B cell (primary cell): ENCODE measurements around the gene FNDC10. TPM values are rescaled to one million over a fixed set of nuclear protein-coding genes. Genes with fewer than 3 reads are reported as not detected.

Experiments used
- ATAC-seq: fragments of 200-7000 bp; cut with Tn5 transposase; one replicate; pipeline ENCODE4 v1.10.0; 2021; ENCODE audit warnings: low read depth, mild to moderate bottlenecking, moderate number of reproducible peaks, moderate library complexity
- CTCF ChIA-PET: fragments of 350-600 bp; sonication (Branson Sonifier 250); formaldehyde crosslinking; loops from one replicate; lab custom pipeline; 2021; ENCODE audit warnings: antibody characterized with exemption, inconsistent platforms; lab: Charles Lee
- POLR2A ChIA-PET: fragments of 350-600 bp; sonication (Branson Sonifier 250); formaldehyde crosslinking; loops from one replicate; lab custom pipeline; 2021; ENCODE audit warnings: antibody characterized with exemption; lab: Charles Lee
- DNase-seq: peaks from one replicate; pipeline ENCODE4 v3.0.0; 2013
- H2AFZ ChIP-seq: 2 replicates; pipeline ENCODE4 v1.6.1; 2012; ENCODE audit warnings: mild to moderate bottlenecking, low read depth, low read length; ENCODE audit not compliant: insufficient read depth, poor library complexity, severe bottlenecking
- H3K27ac ChIP-seq, 2 donors: 1 replicate in 1 of 2; 2 replicates in 1 of 2; pipeline ENCODE4 v1.5.1; 2012 to 2013; ENCODE audit warnings: low read length in 2 of 2, mild to moderate bottlenecking in 2 of 2, moderate library complexity in 1 of 2
- H3K27me3 ChIP-seq, 4 experiments: fragments of 200-600 bp in 1 of 4; sonication (generic) in 1 of 4; replicated peaks in 1 of 4; 1 replicate in 2 of 4; 2 replicates in 2 of 4; pipeline versions ENCODE4 v1.6.1 to v1.7.0; 2013 to 2016; ENCODE audit warnings: low read length in 3 of 4, mild to moderate bottlenecking in 2 of 4, mixed read lengths in 1 of 4, moderate library complexity in 1 of 4; ENCODE audit not compliant: insufficient read depth in 4 of 4, control insufficient read depth in 3 of 4; ENCODE audit errors: control extremely low read depth in 1 of 4
- H3K36me3 ChIP-seq, 2 experiments: replicated peaks in 1 of 2; 1 replicate in 1 of 2; 2 replicates in 1 of 2; pipeline versions ENCODE4 v1.6.1 to v1.7.1; 2013; ENCODE audit warnings: low read length in 1 of 2; ENCODE audit not compliant: insufficient read depth in 2 of 2, control insufficient read depth in 1 of 2; ENCODE audit errors: control extremely low read depth in 1 of 2, extremely low read depth in 1 of 2
- H3K4me1 ChIP-seq, 2 donors: fragments of 200-600 bp in 1 of 2; sonication (generic) in 1 of 2; 1 replicate in 1 of 2; 2 replicates in 1 of 2; pipeline versions ENCODE4 v1.5.1 to v1.6.1; 2013 to 2017; ENCODE audit warnings: low read length in 2 of 2; ENCODE audit not compliant: control insufficient read depth in 2 of 2, insufficient read depth in 2 of 2
- H3K4me2 ChIP-seq: replicated peaks from 2 replicates; pipeline ENCODE3; 2012; ENCODE audit warnings: mild to moderate bottlenecking, low read depth, low read length; ENCODE audit not compliant: poor library complexity, severe bottlenecking
- H3K4me3 ChIP-seq, 5 experiments: fragments of 200-600 bp in 1 of 5; sonication (generic) in 1 of 5; 1 replicate in 3 of 5; 2 replicates in 2 of 5; pipeline versions ENCODE4 v1.5.1 to v1.7.0; 2011 to 2016; ENCODE audit warnings: low read length in 4 of 5, mild to moderate bottlenecking in 4 of 5, low read depth in 2 of 5, control low read depth in 1 of 5, moderate library complexity in 1 of 5; ENCODE audit not compliant: insufficient read depth in 1 of 5; ENCODE audit errors: control extremely low read depth in 1 of 5, extremely low read depth in 1 of 5
- H3K79me2 ChIP-seq: fragments of 200-600 bp; sonication (generic); one replicate; pipeline ENCODE4 v1.6.0; 2016; ENCODE audit warnings: low read length; ENCODE audit not compliant: control insufficient read depth, insufficient read depth
- H3K9ac ChIP-seq: fragments of 200-600 bp; sonication (generic); 2 replicates; pipeline ENCODE4 v1.6.1; 2017; ENCODE audit warnings: mild to moderate bottlenecking, low read length, moderate library complexity
- H3K9me3 ChIP-seq, 3 donors: one replicate each; pipeline versions ENCODE4 v1.6.1 to v1.7.1; 2013; ENCODE audit warnings: low read length in 2 of 3; ENCODE audit not compliant: control insufficient read depth in 2 of 3, insufficient read depth in 1 of 3; ENCODE audit errors: control extremely low read depth in 1 of 3
- H4K20me1 ChIP-seq: 2 replicates; pipeline ENCODE4 v1.6.0; 2012; ENCODE audit warnings: mild to moderate bottlenecking, low read length; ENCODE audit not compliant: insufficient read depth, control insufficient read depth, poor library complexity, severe bottlenecking
- H3K27ac Mint-ChIP-seq: one replicate; pipeline ENCODE4 v1.8.0; 2021; ENCODE audit warnings: mixed read lengths
- H3K27me3 Mint-ChIP-seq: one replicate; pipeline ENCODE4 v1.8.0; 2021; ENCODE audit warnings: mixed read lengths
- H3K4me1 Mint-ChIP-seq: one replicate; pipeline ENCODE4 v1.8.0; 2021; ENCODE audit warnings: mixed read lengths
- H3K4me3 Mint-ChIP-seq: one replicate; pipeline ENCODE4 v1.8.0; 2021; ENCODE audit warnings: mixed read lengths
- H3K9me3 Mint-ChIP-seq: one replicate; pipeline ENCODE4 v1.8.0; 2022; ENCODE audit warnings: mixed read lengths; ENCODE audit not compliant: insufficient read depth
- EZH2 ChIP-seq: IDR thresholded peaks from 2 replicates; pipeline ENCODE4 v1.6.1; 2012; ENCODE audit warnings: borderline replicate concordance, low read depth, mild to moderate bottlenecking, moderate library complexity, low read length; ENCODE audit not compliant: insufficient read depth, poor library complexity, severe bottlenecking
- WGBS: methylation state at CpG from one replicate; pipeline ENCODE4 v1.1.5; 2013; ENCODE audit warnings: missing lambda C conversion rate; ENCODE audit not compliant: insufficient coverage; 5-methylcytosine and 5-hydroxymethylcytosine counted together
- intact Hi-C: fragments of 100-400 bp; cut with micrococcal nuclease; formaldehyde crosslinking; loops from one replicate; pipeline ENCODE4 v1.10.0; 2022
- polyA plus RNA-seq: library from polyadenylated mRNA; depleted of rRNA; stranded (reverse); fragments of >200 nt; gene quantifications from 2 replicates; pipeline ENCODE4 v1.2.3, GENCODE V29; 2012
- total RNA-seq, 2 donors: library from RNA; stranded (reverse); fragments of 120-200 nt in 1 of 2; gene quantifications; 1 replicate in 1 of 2; 2 replicates in 1 of 2; pipeline versions ENCODE4 v1.2.3 to v1.2.4, GENCODE V29; 2013 to 2022
- TF ChIP-seq, protein P1 (sequence below): fragments of 200-600 bp; IDR thresholded peaks from one replicate; pipeline ENCODE4 v1.8.0; 2022; ENCODE audit warnings: antibody characterized with exemption, mild to moderate bottlenecking

Gene FNDC10
- total and polyA plus RNA-seq, 2 donors (not counting 1 experiment from before 2014, with no cell fraction given), result 1.4 TPM

DNA sequence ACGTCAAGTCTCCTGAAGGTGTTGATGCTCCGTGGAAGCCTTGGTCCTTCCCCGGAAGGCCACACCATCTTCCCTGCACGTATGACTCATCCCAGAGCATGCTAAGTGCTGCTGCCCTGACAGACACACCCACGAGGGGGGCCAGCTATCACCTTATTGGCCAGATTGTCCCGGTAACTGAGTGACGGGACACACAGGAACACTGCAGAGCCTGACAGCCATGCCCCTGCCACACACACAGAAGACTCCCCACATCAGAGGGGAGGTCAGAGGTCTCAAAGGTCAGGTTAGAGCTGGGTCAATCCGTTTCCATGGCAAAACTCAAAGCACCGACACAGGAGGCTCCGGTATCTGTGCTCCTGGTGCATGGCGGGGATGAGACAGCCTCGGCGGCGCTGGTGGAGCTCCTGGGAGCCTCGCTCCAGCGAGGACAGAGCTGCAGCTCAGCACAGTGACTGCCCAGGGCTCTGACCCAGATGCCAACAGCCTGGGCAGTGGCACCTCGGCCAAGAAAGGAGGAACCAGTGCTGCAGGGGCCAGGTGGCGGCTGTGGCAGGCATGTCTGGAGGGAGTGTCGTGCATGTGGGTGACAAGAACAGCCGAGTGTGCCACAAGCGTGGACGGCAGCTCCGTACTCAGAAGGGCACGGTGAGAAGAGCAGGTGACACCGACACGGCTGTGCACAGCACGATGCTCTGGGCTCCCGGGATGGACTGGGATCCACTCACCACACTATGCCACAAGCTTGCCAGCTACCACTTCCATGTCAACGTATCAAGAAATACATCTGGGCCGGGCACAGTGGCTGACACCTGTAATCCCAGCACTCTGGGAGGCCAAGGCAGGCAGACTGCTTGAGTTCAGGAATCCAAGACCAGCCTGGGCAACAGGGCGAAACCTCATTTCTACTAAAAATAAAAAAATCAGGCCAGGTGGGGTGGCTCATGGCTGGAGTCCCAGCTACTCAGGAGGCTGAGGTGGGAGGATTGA is 44.7 kb downstream of the FNDC10 start:
- TF ChIP-seq EZH2, result no peak
- TF ChIP-seq, protein P1, sequence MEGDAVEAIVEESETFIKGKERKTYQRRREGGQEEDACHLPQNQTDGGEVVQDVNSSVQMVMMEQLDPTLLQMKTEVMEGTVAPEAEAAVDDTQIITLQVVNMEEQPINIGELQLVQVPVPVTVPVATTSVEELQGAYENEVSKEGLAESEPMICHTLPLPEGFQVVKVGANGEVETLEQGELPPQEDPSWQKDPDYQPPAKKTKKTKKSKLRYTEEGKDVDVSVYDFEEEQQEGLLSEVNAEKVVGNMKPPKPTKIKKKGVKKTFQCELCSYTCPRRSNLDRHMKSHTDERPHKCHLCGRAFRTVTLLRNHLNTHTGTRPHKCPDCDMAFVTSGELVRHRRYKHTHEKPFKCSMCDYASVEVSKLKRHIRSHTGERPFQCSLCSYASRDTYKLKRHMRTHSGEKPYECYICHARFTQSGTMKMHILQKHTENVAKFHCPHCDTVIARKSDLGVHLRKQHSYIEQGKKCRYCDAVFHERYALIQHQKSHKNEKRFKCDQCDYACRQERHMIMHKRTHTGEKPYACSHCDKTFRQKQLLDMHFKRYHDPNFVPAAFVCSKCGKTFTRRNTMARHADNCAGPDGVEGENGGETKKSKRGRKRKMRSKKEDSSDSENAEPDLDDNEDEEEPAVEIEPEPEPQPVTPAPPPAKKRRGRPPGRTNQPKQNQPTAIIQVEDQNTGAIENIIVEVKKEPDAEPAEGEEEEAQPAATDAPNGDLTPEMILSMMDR, result no peak
- H3K27ac ChIP-seq, result no peak overlapping the region
- Mint-ChIP-seq H3K4me3 (no peak overlapping the region), H3K27ac (no peak overlapping the region), H3K4me1 (peaks cover 2% of the 10 kb centered on the region), H3K27me3 (no peaks in the 10 kb centered on the region), H3K9me3 (no peaks in the 10 kb centered on the region)
- no peaks in the 10 kb centered on the region for H3K4me1 ChIP-seq
- H3K9me3 ChIP-seq, result no peaks in the 10 kb centered on the region
- intact Hi-C loops, result no loop called here
- no peak for DNase-seq
- H3K36me3 ChIP-seq, result peaks cover 0 to 4% of the 10 kb centered on the region in 2 experiments
- no peak for ATAC-seq
- H2AFZ ChIP-seq, result no peak overlapping the region
- H3K9ac ChIP-seq, result no peak overlapping the region
- ChIA-PET CTCF (no interaction called here), POLR2A (no interaction called here)
- H3K4me3 ChIP-seq, result no peak overlapping the region
- H3K79me2 ChIP-seq, result peaks cover 33% of the 10 kb centered on the region
- H3K4me2 ChIP-seq, result no peak overlapping the region
- no peaks in the 10 kb centered on the region for H3K27me3 ChIP-seq
- WGBS, result 96% methylated on average over 29 of the region's 31 CpGs
- peaks cover 50% of the 10 kb centered on the region for H4K20me1 ChIP-seq

DNA sequence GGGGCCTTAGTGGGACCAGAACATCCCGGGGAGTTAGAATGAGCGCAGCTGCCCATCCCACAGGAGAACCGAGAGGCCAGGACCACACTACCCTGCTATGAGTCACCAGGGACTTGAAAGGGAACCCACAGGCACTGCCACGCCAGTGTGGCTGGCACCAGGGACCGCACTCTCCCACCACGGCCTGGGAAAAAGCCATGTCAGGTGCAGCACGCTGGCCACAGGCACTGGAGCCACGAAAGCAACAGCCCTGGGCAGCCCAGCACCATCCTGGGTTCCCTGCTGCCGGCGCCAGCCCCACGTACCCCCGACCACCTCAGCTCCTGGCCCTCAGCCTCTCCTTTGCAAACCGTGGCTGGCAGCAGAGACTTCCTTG is 45.4 kb downstream of the FNDC10 start:
- ChIA-PET POLR2A (no interaction called here), CTCF (no interaction called here)
- Mint-ChIP-seq H3K27ac (no peak overlapping the region), H3K27me3 (no peaks in the 10 kb centered on the region), H3K9me3 (no peaks in the 10 kb centered on the region), H3K4me3 (no peak overlapping the region), H3K4me1 (peaks cover 2% of the 10 kb centered on the region)
- no peak overlapping the region for H3K4me3 ChIP-seq
- no peaks in the 10 kb centered on the region for H3K4me1 ChIP-seq
- no peak overlapping the region for H2AFZ ChIP-seq
- no peak for ATAC-seq
- intact Hi-C loops, result no loop called here
- TF ChIP-seq, protein P1, result no peak
- TF ChIP-seq EZH2, result no peak
- no peaks in the 10 kb centered on the region for H3K9me3 ChIP-seq
- H3K9ac ChIP-seq, result no peak overlapping the region
- H3K27me3 ChIP-seq, result no peaks in the 10 kb centered on the region
- peaks cover 28% of the 10 kb centered on the region for H3K79me2 ChIP-seq
- peaks cover 52% of the 10 kb centered on the region for H4K20me1 ChIP-seq
- H3K4me2 ChIP-seq, result no peak overlapping the region
- H3K27ac ChIP-seq, result no peak overlapping the region
- 90% methylated on average over 13 of the region's 13 CpGs for WGBS
- no peak for DNase-seq
- peaks cover 0 to 4% of the 10 kb centered on the region in 2 experiments for H3K36me3 ChIP-seq
